ENCODE measurements around the gene CALD1.

DNA sequence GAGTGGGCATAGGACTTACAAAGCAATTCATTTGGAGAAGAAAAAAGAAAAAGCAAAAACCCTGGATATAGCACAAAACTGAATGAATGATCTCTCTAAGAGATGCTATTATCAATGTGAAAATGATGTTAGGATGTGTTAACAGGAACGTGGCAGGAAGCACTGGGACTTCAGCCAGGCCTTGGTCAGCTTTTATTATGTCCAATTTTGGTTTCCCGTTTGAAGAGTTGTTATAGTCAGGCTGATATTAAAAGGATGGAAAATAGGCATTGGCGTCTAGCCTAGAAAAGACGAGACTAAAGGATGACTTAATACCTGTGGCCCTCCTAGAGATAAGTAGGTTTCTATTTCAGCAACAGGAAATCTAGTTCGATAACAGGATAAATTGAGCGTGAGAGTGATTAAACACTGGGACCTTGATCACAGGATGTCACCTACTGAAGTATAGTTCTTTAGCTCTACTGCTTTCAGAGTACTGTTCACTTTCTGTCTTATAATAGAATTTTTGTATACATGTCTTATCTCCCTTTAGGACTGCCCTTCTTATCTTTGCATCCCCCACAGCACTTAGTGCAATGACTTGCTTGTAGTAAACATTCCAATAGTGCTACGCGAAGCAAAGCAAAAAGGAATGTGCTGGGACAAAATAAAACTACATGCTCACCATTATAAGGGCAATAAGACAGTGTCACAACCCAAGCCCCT, 107.1 kb downstream of the CALD1 start:
- TF ChIP-seq CTCF (IDR thresholded peaks at IDR 0.05): no peak
- no peak for TF ChIP-seq POLR2A (IDR thresholded peaks at IDR 0.05)

Measured in uterus (tissue), 2 donors.